Measurements from ENCODE around the gene REEP6.

DNA sequence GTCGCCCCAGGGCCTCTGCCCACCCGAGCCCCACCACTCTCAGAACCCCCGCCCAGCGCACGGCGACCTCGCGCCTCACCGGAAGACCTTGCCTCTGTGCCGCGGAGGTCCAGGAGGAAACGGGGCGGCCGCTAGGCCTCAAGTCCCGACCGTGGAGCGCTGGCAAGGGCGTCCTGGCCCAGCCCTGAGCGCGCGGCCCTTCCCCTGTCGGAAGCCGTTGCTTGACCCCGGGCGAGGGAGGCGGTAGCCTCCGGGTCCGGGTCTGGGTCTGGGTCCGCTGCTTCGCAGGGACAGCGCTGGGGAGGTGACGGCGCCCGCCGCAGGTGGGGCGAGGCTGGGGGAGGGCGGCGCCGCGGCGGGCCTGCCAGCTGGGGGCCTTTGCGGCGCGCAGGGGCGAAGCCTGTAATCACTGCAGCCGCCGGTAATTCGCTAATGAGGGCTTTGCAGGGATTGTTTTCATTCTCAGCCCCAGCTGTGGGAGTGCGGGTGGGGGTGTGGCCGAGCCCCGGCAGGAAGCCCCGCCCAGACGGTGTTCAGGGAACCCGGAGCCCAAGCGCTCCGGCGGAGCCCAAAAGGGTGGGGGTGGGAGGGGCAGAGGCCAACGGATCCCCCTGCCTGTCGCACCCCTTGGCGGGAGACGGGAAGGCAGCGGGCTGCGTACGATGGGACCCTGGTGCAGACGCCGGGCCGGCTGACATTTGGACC is 20.5 kb upstream of the REEP6 start:
- TF ChIP-seq CTCF (IDR thresholded peaks at IDR 0.05) (no peak), POLR2A (IDR thresholded peaks at IDR 0.05) (no peak)

Measured in body of pancreas (tissue), 4 donors.